Calu3 (cell line): ENCODE data around the gene NTSR1. TPM values are rescaled to one million over a fixed set of nuclear protein-coding genes. Genes with fewer than 3 reads are reported as not detected.

ENCODE experiments used
- BruUV-seq: library from RNA; stranded (reverse); fragments of 400-500 nt; replicated peaks from 2 replicates; lab custom pipeline; 2021; lab: Mats Ljungman, UMichigan
- CTCF ChIA-PET: fragments of 300-600 bp; sonication (Branson Sonifier 250); formaldehyde crosslinking; loops from one replicate; lab custom pipeline; 2022; ENCODE audit warnings: antibody characterized with exemption; lab: Charles Lee
- DNase-seq: peaks from one replicate; pipeline ENCODE4 v3.0.0; 2022
- H3K27ac Mint-ChIP-seq: one replicate; pipeline ENCODE4 v1.8.0; 2022; ENCODE audit warnings: mixed read lengths; ENCODE audit not compliant: unreplicated experiment
- H3K27me3 Mint-ChIP-seq: one replicate; pipeline ENCODE4 v1.8.0; 2022; ENCODE audit warnings: mixed read lengths; ENCODE audit not compliant: unreplicated experiment
- H3K36me3 Mint-ChIP-seq: one replicate; pipeline ENCODE4 v1.8.0; 2022; ENCODE audit warnings: mild to moderate bottlenecking, moderate library complexity, mixed read lengths; ENCODE audit not compliant: insufficient read depth, unreplicated experiment
- H3K4me1 Mint-ChIP-seq: one replicate; pipeline ENCODE4 v1.8.0; 2022; ENCODE audit warnings: mild to moderate bottlenecking, low read depth, mixed read lengths; ENCODE audit not compliant: unreplicated experiment
- H3K4me3 Mint-ChIP-seq: one replicate; pipeline ENCODE4 v1.8.0; 2022; ENCODE audit warnings: mild to moderate bottlenecking, low read depth, moderate library complexity, mixed read lengths; ENCODE audit not compliant: unreplicated experiment
- H3K9me3 Mint-ChIP-seq: one replicate; pipeline ENCODE4 v1.8.0; 2022; ENCODE audit warnings: low read depth, mixed read lengths; ENCODE audit not compliant: unreplicated experiment
- intact Hi-C: fragments of 100-400 bp; cut with micrococcal nuclease; formaldehyde crosslinking; loops from one replicate; pipeline ENCODE4 v1.10.0; 2022; ENCODE audit not compliant: unreplicated experiment
- total RNA-seq: library from RNA; stranded (reverse); gene quantifications from 2 replicates; pipeline ENCODE4 v1.2.3, GENCODE V29; 2022
- TF ChIP-seq, protein P1 (sequence below): fragments of 200-600 bp; IDR thresholded peaks from one replicate; pipeline ENCODE4 v1.8.0; 2022; ENCODE audit warnings: antibody characterized with exemption; ENCODE audit not compliant: unreplicated experiment

The NTSR1 gene
- total RNA-seq, 1 experiment from 2014 or later: not detected

DNA sequence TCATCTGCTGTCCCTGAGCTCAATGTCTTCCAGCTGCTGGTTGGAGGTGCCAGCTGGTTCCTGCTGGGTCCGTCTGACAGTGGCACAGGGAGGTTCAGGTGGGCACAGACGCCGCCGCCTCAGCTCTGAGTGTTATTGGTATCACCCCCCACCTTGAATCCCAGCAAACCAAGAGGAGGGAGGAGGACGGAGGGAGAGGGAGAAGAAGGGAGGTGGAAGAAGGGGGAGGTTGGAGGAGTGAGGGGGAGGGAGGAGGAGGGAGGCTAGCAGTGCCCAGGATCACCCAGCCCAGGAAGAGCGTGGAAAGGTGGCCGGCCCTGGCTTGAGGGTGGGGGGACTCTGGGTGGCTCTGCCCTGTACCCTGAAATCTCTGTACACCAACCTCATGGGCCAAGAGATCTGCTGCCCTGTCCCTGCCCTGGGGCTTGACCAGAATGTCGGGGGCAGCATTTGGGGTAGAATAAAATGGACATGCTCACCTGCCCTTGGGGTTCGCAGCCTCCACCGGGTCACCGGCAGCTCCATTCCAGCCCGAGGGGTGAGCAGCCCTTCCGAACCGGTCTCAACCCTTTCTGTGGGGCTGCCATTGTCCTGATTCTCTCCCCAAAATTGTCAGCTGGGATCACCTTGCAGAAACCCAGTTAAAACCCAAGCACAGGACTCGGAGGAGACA, 17.1 kb downstream of the NTSR1 start:
- H3K4me3 Mint-ChIP-seq: no peak overlapping the region
- H3K4me1 Mint-ChIP-seq: peaks cover 7% of the 10 kb centered on the region
- H3K27me3 Mint-ChIP-seq: peaks cover 100% of the 10 kb centered on the region
- intact Hi-C loops: no loop called here
- H3K36me3 Mint-ChIP-seq: no peaks in the 10 kb centered on the region
- TF ChIP-seq, protein P1, sequence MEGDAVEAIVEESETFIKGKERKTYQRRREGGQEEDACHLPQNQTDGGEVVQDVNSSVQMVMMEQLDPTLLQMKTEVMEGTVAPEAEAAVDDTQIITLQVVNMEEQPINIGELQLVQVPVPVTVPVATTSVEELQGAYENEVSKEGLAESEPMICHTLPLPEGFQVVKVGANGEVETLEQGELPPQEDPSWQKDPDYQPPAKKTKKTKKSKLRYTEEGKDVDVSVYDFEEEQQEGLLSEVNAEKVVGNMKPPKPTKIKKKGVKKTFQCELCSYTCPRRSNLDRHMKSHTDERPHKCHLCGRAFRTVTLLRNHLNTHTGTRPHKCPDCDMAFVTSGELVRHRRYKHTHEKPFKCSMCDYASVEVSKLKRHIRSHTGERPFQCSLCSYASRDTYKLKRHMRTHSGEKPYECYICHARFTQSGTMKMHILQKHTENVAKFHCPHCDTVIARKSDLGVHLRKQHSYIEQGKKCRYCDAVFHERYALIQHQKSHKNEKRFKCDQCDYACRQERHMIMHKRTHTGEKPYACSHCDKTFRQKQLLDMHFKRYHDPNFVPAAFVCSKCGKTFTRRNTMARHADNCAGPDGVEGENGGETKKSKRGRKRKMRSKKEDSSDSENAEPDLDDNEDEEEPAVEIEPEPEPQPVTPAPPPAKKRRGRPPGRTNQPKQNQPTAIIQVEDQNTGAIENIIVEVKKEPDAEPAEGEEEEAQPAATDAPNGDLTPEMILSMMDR: no peak
- H3K27ac Mint-ChIP-seq: no peak overlapping the region
- CTCF ChIA-PET: no interaction called here
- no TSS peak for BruUV-seq
- peaks cover 10% of the 10 kb centered on the region for H3K9me3 Mint-ChIP-seq
- DNase-seq: no peak

DNA sequence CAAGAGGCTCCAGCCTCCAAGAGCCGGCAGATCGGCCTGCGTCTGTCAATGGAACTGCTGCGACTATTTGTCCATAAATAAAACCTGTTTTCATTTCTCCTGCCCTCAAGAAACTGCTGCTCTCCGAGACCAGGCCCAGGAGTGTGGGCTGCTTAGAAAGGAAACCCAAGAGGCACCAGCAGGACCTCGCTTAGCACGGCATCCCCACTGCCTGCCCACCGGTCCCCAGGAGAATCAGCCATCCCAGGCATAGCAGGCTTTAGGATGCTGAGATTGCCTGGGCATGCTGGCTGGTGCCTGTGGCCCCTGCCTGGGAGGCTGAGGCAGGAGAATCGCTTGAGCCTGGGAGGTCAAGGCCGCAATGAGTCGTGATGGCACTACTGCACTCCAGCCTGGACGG, 17.6 kb downstream of the NTSR1 start:
- BruUV-seq: no TSS peak
- TF ChIP-seq, protein P1: no peak
- Mint-ChIP-seq H3K4me1 (peaks cover 7% of the 10 kb centered on the region), H3K27ac (no peak overlapping the region), H3K27me3 (peaks cover 100% of the 10 kb centered on the region), H3K4me3 (no peak overlapping the region), H3K36me3 (no peaks in the 10 kb centered on the region), H3K9me3 (peaks cover 12% of the 10 kb centered on the region)
- CTCF ChIA-PET: no interaction called here
- intact Hi-C loops: no loop called here
- no peak for DNase-seq

DNA sequence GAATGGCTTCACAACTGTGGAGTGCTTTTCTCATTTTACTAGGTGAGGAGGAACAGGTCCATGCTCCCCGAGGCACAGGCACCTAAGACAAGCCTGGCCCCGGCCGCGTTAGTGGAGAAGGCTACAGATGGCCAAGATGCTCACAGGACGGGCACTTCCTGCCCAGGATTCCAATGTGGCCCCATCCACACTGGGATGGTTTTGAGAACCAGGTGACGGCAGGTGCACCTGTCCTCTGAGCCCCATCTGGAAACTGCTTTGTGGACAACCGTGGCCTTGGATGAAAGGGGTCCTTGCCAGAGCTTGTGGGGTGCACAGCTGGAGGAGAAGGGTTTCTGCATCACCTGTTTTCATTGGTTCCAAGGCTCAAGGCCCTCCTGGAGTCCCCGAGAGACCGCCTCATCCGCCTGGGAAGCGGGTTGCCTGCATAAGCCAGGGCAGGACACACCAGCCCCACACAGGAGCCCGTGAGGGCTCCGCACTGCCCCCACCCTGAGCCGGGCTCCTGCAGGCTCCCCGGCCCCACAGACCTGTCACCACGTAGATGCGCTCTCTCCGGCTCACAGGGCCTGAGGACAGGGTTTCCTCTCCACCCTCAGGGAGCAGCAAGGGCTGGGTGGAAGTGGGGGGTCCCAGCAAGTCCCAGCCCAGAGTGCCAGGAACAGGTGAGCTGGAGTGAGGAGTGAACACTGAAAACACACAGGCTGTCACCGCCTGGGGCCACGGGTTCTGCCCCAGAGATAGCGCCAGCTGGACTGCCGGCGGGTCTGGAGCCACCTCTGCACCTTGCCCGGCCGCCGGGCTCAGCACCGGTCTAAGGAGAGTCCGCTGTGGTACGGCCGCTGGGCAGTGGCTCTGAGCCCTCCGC, 18.3 kb downstream of the NTSR1 start:
- Mint-ChIP-seq H3K27me3 (peaks cover 100% of the 10 kb centered on the region), H3K4me1 (peaks cover under 1% of the 10 kb centered on the region), H3K4me3 (no peak overlapping the region), H3K27ac (no peak overlapping the region), H3K36me3 (no peaks in the 10 kb centered on the region), H3K9me3 (peaks cover 5% of the 10 kb centered on the region)
- CTCF ChIA-PET: no interaction called here
- BruUV-seq: no TSS peak
- DNase-seq: no peak
- TF ChIP-seq, protein P1: no peak
- intact Hi-C loops: no loop called here

- no TSS peak for BruUV-seq
- no peak overlapping the region for H3K27ac Mint-ChIP-seq
- no peaks in the 10 kb centered on the region for H3K4me1 Mint-ChIP-seq
- H3K9me3 Mint-ChIP-seq: peaks cover 2% of the 10 kb centered on the region
- H3K27me3 Mint-ChIP-seq: peaks cover 100% of the 10 kb centered on the region
- CTCF ChIA-PET: no interaction called here
- H3K36me3 Mint-ChIP-seq: no peaks in the 10 kb centered on the region
- DNase-seq: no peak
- H3K4me3 Mint-ChIP-seq: no peak overlapping the region
- intact Hi-C loops: no loop called here
- TF ChIP-seq, protein P1: no peak
These were observed 19.0 kb downstream of the NTSR1 start for GRCh38 chr20:62727584-62728027.
